Osteoblast (primary cell): ENCODE data around the gene UCHL1. TPM values are rescaled to one million over a fixed set of nuclear protein-coding genes. Genes with fewer than 3 reads are reported as not detected.

Experiments
- DNase-seq: peaks from one replicate; pipeline ENCODE4 v3.0.0; 2011; ENCODE audit warnings: low spot score, mixed read lengths; ENCODE audit not compliant: insufficient read length; ENCODE audit errors: missing footprints
- H2AFZ ChIP-seq: 2 replicates; pipeline ENCODE4 v1.6.0; 2011; ENCODE audit warnings: mild to moderate bottlenecking, low read length
- H3K27ac ChIP-seq: 2 replicates; pipeline ENCODE4 v1.5.1; 2011; ENCODE audit warnings: mild to moderate bottlenecking, low read depth, low read length, moderate library complexity
- H3K27me3 ChIP-seq: 2 replicates; pipeline ENCODE4 v1.6.0; 2012; ENCODE audit warnings: mild to moderate bottlenecking, control low read depth, inconsistent platforms, low read length, moderate library complexity; ENCODE audit not compliant: insufficient read depth
- H3K36me3 ChIP-seq: 2 replicates; pipeline ENCODE4 v1.5.1; 2011; ENCODE audit warnings: mild to moderate bottlenecking, low read length, control low read depth, moderate library complexity; ENCODE audit not compliant: insufficient read depth
- H3K4me1 ChIP-seq: 2 replicates; pipeline ENCODE4 v1.5.1; 2011; ENCODE audit warnings: mild to moderate bottlenecking, low read length, control low read depth, moderate library complexity; ENCODE audit not compliant: insufficient read depth
- H3K4me2 ChIP-seq: 2 replicates; pipeline ENCODE4 v1.6.0; 2011; ENCODE audit warnings: mild to moderate bottlenecking, low read length; ENCODE audit not compliant: insufficient read depth
- H3K4me3 ChIP-seq: fragments of 200-600 bp; sonication (generic); 3 replicates; pipeline ENCODE4 v1.5.1; 2012; ENCODE audit warnings: mild to moderate bottlenecking, low read length, inconsistent platforms; ENCODE audit not compliant: insufficient read depth
- H3K79me2 ChIP-seq: 2 replicates; pipeline ENCODE4 v1.6.0; 2012; ENCODE audit warnings: mild to moderate bottlenecking, low read length, control low read depth, inconsistent platforms; ENCODE audit not compliant: insufficient read depth
- H3K9me3 ChIP-seq: 2 replicates; pipeline ENCODE4 v1.5.1; 2011; ENCODE audit warnings: low read depth, low read length, control low read depth
- H4K20me1 ChIP-seq: 2 replicates; pipeline ENCODE4 v1.6.0; 2012; ENCODE audit warnings: mild to moderate bottlenecking, low read length, control low read depth; ENCODE audit not compliant: insufficient read depth
- total RNA-seq: library from RNA; depleted of rRNA; stranded (reverse); fragments of >200 nt; gene quantifications from 2 replicates; pipeline ENCODE4 v1.2.3, GENCODE V29; 2012
- TF ChIP-seq, protein P1 (sequence below): IDR thresholded peaks from 2 replicates; pipeline ENCODE4 v1.5.1; 2011; ENCODE audit warnings: mild to moderate bottlenecking, low read depth, low read length, moderate library complexity; ENCODE audit errors: extremely low read depth

The UCHL1 gene
- total RNA-seq, 1 donor, result 348 TPM

DNA sequence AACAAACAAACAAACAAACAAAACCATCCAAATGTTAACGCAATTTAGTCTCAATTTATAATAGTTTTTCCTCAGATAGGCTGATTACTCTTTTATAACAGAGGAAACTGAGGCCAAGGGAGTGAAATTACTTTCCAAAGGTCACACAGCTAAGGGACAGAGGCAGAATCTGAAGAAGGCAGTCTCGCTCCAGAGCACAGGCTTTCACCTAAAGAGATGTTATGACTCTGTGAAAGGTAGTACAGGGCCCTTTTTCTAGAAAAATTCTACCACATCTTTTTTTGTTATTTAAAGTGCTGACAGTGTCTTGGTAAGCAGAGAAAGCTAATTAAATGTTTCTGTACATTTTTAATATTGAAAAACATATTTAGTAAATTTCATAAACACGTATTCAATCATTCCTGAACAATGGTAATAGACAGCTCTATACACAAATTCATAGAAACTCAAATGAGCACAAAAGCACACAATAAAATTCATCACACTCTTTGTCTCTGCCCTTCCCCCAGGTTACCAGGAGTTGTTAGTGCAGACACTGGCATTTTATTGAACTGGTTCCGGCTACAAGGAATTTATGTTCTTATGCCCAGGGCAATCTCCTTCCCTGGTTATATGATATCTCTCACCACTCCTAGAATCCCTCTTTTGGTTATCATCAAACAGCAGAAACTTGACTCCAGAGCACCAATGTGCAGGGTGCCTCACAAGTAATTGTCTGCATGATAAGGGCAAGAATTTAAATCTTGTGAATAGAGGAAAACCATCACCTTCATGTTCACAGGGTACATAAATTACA, 34.7 kb upstream of the UCHL1 start:
- Histone ChIP-seq H3K27ac (no peak overlapping the region), H3K9me3 (no peaks in the 10 kb centered on the region), H3K4me3 (no peak overlapping the region), H4K20me1 (no peaks in the 10 kb centered on the region), H3K27me3 (peaks cover 5% of the 10 kb centered on the region), H3K4me2 (no peak overlapping the region), H3K4me1 (peaks cover 4% of the 10 kb centered on the region), H3K36me3 (no peaks in the 10 kb centered on the region), H3K79me2 (no peaks in the 10 kb centered on the region), H2AFZ (no peak overlapping the region)
- TF ChIP-seq, protein P1, sequence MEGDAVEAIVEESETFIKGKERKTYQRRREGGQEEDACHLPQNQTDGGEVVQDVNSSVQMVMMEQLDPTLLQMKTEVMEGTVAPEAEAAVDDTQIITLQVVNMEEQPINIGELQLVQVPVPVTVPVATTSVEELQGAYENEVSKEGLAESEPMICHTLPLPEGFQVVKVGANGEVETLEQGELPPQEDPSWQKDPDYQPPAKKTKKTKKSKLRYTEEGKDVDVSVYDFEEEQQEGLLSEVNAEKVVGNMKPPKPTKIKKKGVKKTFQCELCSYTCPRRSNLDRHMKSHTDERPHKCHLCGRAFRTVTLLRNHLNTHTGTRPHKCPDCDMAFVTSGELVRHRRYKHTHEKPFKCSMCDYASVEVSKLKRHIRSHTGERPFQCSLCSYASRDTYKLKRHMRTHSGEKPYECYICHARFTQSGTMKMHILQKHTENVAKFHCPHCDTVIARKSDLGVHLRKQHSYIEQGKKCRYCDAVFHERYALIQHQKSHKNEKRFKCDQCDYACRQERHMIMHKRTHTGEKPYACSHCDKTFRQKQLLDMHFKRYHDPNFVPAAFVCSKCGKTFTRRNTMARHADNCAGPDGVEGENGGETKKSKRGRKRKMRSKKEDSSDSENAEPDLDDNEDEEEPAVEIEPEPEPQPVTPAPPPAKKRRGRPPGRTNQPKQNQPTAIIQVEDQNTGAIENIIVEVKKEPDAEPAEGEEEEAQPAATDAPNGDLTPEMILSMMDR, result no peak
- no peak for DNase-seq

DNA sequence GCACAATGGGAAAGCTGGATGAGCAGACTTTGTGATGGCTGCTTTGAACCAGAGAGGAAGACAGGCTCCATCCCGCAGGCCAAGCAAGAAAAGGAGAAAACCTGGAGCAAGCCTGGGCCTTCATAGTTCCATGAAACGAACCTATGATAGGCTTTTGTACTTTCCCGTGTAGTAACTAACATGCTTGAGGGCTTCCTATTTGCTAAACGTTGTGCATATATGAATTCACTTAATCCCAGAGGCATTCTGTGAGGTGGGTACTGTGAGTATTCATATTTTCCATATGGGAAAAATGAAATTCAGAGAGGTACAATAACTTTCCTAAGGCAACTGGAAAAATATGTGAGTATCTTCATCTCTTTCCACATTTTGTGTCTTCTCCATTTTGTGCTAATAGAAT, 28.8 kb upstream of the UCHL1 start:
- no peak overlapping the region for H2AFZ ChIP-seq
- H3K4me3 ChIP-seq, result no peak overlapping the region
- H3K9me3 ChIP-seq, result no peaks in the 10 kb centered on the region
- no peaks in the 10 kb centered on the region for H3K36me3 ChIP-seq
- DNase-seq, result no peak
- no peaks in the 10 kb centered on the region for H3K4me1 ChIP-seq
- TF ChIP-seq, protein P1, result no peak
- H3K27ac ChIP-seq, result no peak overlapping the region
- no peaks in the 10 kb centered on the region for H4K20me1 ChIP-seq
- H3K79me2 ChIP-seq, result no peaks in the 10 kb centered on the region
- no peaks in the 10 kb centered on the region for H3K27me3 ChIP-seq
- H3K4me2 ChIP-seq, result no peak overlapping the region

DNA sequence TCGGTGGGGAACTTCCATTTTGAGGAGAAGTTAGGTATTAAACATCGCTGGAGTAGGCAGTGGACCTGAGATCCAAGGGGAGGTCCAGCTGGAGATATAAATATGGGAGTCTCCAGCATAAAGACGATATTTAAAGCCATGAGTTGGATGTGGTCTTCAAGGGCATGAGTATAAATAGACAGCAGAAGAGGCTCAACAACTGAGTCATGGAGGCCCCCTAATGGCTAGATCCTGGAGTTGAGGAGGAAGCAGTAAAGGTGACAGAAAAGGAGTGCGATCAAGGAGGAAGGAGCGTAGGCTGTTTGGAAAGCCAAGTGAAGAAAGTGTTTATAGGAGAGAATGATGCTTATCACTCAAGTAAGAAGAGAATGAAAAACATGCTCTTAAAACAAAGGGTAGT, 24.3 kb upstream of the UCHL1 start:
- Histone ChIP-seq H3K27me3 (no peaks in the 10 kb centered on the region), H3K4me2 (no peak overlapping the region), H3K4me1 (no peaks in the 10 kb centered on the region), H4K20me1 (no peaks in the 10 kb centered on the region), H3K36me3 (no peaks in the 10 kb centered on the region), H3K9me3 (no peaks in the 10 kb centered on the region), H3K27ac (no peak overlapping the region), H2AFZ (peak overlapping the region; percentile 8), H3K4me3 (no peak overlapping the region), H3K79me2 (no peaks in the 10 kb centered on the region)
- DNase-seq, result no peak
- TF ChIP-seq, protein P1, result no peak

DNA sequence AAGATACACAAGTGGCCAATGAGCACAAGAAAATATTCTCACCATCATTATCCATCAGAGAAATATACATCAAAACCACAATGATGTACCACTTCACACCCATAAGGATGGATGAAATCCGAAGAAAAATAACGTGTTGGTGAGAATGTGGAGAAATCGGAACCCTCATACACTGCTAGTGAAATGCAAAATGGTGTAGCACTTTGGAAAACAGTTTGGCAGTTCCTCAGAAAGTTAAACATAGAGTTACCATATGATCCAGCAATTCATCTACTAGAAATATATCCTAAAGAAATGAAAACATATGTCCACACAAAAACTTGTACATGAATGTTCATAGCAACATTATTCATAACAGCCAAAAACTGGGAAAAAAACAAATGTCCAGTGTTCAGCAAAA, 23.9 kb upstream of the UCHL1 start:
- H3K27me3 ChIP-seq, result no peaks in the 10 kb centered on the region
- H3K4me1 ChIP-seq, result no peaks in the 10 kb centered on the region
- TF ChIP-seq, protein P1, result no peak
- no peaks in the 10 kb centered on the region for H3K36me3 ChIP-seq
- no peak overlapping the region for H2AFZ ChIP-seq
- no peak overlapping the region for H3K4me3 ChIP-seq
- no peaks in the 10 kb centered on the region for H3K9me3 ChIP-seq
- no peak overlapping the region for H3K4me2 ChIP-seq
- H3K27ac ChIP-seq, result no peak overlapping the region
- no peak for DNase-seq
- no peaks in the 10 kb centered on the region for H3K79me2 ChIP-seq
- no peaks in the 10 kb centered on the region for H4K20me1 ChIP-seq
